Measurements from ENCODE around the gene CDIPT. TPM values are rescaled to one million over a fixed set of nuclear protein-coding genes. Genes with fewer than 3 reads are reported as not detected.

The CDIPT gene
- total and polyA plus RNA-seq, 2 of the 13 experiments (the other 11 are each of a cell fraction or from before 2014, with no cell fraction given) = 54.9 to 97.5 TPM

- TF ChIP-seq ZBTB40 (IDR thresholded peaks at IDR 0.05) (no peak), ZBTB40 (CRISPR knock-in tag; IDR thresholded peaks at IDR 0.05) (peak; percentile 5; the same call in 1 of the 2 replicates), ZNF451 (CRISPR knock-in tag; IDR thresholded peaks at IDR 0.05) (no peak; the same call in none of the 2 replicates), NCOR1 (IDR thresholded peaks at IDR 0.05; ENCODE audit: borderline replicate concordance, low read length) (peak; percentile 37; the same call in 1 of the 2 replicates), ARID3A (IDR thresholded peaks at IDR 0.05; ENCODE audit: low read depth, low read length) (no peak; the same call in 1 of the 2 replicates), ARID2 (CRISPR knock-in tag; IDR thresholded peaks at IDR 0.05; ENCODE audit: borderline replicate concordance) (0 out of 2 replicates have a peak, but pooled peaks have one; percentile 51), TERF1 (CRISPR knock-in tag; IDR thresholded peaks at IDR 0.05) (no peak), PLSCR1 (CRISPR knock-in tag; IDR thresholded peaks at IDR 0.05; ENCODE audit: borderline replicate concordance) (no peak), RELA (CRISPR knock-in tag; IDR thresholded peaks at IDR 0.05) (peak; percentile 83; the same call in 1 of the 2 replicates), HCFC1 (IDR thresholded peaks at IDR 0.05; ENCODE audit: low read depth, low read length) (peak; percentile 73), KAT7 (CRISPR knock-in tag; IDR thresholded peaks at IDR 0.05; ENCODE audit: borderline replicate concordance) (0 out of 2 replicates have a peak, but pooled peaks have one; percentile 52), TRIM22 (IDR thresholded peaks at IDR 0.05) (no peak), SUZ12 (IDR thresholded peaks at IDR 0.05; ENCODE audit: low read depth, low read length) (no peak), ZNF335 (CRISPR knock-in tag; IDR thresholded peaks at IDR 0.05) (peak; percentile 58; the same call in 1 of the 2 replicates)
These were observed at the start of gene CDIPT (continued) for GRCh38 chr16:29862884-29863668.
